NCI-H1417 treated with DMSO at 0.1 percent for 48 hours (cell line): ENCODE measurements around the gene OR10R2.
"Not testable (repeated sequence)": the region's sequence is repeated elsewhere in the genome, so short reads cannot be mapped to it uniquely, and the experiment has no call there.

Experiments used
- DNase-seq: peaks from one replicate; lab custom pipeline; 2025; lab: John Stamatoyannopoulos, UW

OR10R2 gene, protein sequence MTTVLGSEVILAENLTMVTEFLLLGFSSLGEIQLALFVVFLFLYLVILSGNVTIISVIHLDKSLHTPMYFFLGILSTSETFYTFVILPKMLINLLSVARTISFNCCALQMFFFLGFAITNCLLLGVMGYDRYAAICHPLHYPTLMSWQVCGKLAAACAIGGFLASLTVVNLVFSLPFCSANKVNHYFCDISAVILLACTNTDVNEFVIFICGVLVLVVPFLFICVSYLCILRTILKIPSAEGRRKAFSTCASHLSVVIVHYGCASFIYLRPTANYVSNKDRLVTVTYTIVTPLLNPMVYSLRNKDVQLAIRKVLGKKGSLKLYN

DNA sequence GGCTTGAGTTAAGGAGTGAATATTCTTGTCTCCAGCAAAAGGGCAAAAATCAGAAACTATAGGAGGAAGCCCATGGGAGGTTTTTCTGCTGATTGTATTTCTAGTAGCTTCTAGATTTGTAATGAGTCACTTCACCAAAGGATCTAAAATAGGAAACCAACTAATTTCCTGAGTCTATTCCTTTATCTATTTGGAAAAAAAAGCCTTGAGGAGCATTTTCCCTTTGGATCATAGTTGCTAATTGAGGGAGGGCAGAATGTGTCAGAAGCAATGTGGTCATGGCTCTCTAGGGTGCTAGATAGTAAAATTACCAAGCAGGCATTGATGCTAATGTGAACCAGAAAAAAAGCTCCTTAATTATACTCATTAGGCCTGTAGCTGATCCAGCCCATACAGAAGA lies at the start of gene OR10R2:
OR10R2 (plus strand) TSS at position 301 of the 400 bp plus-strand sequence. CDS start 106 bp downstream, outside the sequence.
- no peak for DNase-seq

DNA sequence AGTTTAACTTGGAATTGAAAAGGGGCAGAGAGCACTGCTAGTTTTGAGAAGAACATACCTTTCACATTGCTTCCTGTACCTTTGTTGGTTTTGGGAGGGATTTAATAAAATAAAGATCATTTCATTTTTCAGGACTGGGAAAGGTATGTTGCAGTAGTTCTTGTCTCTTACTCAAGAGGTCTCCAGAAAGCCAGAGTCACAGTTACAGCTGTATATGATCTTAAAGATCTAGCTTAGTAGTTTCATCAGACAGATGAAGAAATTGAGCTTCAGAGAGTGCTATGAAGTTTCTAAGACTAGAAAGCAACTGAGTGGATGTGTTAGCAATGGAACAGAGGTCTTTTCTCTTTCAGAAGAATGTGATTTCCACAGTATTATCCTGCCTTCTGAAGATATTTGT lies 47.0 kb upstream of the OR10R2 start:
- DNase-seq: no peak

DNA sequence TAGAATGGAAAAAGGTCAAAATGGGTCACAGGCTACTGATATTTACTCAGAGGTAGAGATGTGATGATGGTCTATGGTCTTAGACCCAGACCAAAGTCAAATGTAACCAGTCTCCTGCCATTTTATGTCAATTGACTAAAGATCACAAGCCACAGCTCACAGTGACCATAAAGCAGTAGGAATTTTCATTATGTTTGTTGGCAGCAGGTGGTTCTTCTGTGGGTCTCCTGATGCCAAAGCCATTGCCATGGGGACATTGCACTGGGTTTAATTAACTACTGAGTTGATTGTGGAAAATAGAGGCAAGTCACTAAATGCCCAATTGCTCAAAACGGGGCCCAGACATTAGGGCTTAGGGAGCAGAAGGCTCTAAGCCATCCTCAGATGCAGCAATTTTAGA lies 45.9 kb upstream of the OR10R2 start, which contains the start of gene OR10K2:
OR10K2 (minus strand) TSS at position 101 of the 400 bp plus-strand sequence. CDS start 5,371 bp downstream, outside the sequence.
- no peak for DNase-seq

DNA sequence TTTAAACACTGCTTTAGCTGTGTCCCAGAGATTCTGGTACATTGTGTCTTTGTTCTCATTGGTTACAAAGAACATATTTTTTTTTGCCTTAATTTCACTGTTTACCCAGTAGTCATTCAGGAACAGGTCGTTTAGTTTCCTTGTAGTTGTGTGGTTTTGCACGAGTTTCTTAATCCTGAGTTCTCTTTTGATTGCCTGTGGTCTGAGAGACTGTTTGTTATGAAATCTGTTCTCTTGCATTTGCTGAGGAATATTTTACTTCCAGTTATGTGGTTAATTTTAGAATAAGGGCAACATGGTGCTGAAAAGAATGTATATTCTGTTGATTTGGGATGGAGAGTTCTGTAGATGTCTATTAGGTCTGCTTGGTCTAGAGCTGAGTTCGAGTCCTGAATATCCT lies 41.9 kb upstream of the OR10R2 start:
- not testable (repeated sequence) for DNase-seq

DNA sequence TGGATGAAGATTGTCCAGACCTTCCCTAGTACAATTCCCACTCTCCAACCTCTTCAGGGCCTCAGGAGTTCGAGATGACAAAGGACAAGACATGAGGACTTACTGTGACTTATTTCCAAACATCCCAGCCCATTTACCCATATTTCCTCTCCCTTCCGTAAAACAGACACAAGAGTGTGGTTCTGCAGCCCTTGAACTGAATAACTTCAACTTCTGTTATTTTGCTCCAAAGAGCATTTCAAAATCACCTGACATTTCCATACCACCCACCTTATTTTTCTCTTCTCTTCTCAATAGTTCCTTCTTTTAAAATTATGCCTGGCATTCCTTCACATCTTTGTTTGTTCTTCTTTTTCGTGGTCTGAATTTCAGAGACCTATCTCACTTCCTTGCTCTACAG lies 37.3 kb upstream of the OR10R2 start:
- DNase-seq: no peak

DNA sequence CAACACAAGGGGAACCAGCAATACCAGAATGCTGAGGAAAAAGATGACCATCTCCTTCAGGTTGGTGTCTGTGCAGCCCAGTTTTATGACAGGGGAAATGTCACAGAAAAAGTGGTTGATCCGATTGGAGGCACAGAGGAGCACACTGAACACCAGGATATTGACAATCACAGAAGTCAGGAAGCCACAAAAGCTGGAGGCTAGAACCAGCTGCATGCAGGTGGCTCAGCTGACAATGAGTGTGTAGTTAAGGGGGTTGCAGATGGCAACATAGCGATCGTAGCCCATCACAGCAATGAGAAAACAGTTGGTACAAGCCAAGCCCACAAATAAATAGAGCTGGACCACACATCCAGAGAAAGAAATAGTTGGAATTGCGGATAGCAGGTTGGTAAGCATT lies 26.6 kb upstream of the OR10R2 start:
- DNase-seq: no peak

DNA sequence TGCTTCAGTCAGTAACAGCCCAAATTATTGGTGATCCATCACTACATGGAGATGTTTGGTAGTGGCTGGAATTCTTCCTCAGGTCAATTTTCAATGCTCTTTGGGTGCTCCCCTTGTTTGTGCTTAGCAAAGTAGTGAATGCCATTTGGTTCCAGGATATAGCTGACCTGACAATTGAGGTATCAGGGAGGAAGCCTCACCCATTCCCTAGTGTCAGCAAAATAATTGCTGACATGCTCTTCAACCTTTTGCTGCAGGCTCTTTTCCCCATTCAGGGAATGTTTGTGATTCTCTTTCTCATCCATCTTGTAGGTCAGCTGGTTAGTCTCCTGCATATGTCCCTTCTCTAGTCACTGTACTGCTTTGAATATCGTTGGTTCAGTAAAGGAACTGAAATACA lies 17.5 kb upstream of the OR10R2 start:
- no peak for DNase-seq

DNA sequence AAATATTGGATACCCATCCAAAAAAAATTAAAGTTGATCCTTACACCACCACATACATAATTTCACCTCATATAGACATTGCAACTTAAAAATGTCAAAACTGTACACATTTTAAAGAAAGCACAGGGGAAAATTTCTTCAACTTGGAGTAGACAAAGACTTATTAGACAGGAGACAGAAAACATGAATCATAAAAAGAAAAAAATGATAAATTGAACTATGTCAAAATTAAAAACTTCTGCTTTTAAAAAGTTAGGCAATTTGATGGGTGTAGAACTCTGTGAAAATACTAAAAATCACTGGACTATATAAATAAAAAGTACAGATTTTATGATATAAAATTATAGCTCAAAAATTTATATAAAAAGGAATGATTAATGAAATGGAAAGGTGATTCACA lies 14.8 kb upstream of the OR10R2 start:
- DNase-seq: no peak

DNA sequence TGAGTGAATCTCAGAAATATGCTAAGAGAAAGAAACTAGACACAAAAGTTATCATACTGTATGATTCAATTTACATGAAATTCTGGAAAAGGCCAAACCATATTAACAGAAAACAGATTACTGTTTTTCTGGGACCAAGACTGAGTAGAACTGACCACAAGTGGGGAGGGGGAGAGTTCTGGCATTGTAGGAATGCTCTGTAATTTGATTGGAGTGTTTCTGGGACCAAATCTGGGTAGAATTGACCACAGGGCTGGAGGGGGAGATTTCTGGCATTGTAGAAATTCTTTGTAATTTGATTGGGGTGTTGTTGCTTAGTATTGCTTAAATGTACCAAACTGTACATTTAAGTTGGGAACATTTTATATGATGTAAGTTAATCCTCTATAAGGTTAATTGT lies 13.8 kb upstream of the OR10R2 start:
- DNase-seq: no peak

DNA sequence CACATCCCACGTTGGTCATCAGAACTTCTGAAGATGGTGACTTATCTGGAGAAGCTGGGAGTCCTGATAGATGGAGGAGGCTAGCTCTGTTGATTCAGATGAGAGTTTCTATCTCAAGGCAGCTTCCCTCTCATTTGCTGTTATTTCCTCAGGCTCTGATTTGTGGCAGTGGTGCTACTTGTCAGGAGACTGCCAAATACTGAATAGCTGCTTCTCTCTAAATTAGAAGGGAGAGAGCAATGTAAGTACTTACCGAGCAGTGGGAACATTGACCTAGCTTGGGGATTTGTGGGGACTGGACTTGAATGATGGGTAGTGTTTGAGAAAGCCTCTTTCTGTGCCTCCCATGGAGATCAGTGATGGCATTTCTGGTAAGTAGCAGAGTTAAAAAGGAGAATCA lies 10.5 kb upstream of the OR10R2 start, which contains the start of gene OR10K1:
OR10K1 (plus strand) TSS at position 301 of the 400 bp plus-strand sequence. CDS start 3,728 bp downstream, outside the sequence.
- no peak for DNase-seq

DNA sequence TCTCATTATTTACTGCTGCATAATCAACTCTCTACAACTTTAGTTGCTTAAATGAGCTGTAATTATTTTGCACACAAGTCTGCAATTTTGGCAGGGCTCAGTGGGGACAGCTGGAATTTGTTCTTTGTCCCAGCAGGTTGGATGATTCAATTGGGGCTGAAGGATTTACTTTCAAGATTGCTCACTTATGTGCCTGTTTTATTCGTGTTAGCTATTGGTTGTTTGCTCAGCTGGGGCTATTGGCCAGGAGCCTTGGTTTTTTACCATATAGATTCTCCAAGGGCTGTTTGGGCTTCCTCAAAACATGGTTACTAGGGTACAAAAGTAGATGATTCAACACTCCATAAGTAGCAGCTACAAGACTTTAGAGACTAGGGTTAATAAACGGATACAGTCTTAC lies 13.4 kb downstream of the OR10R2 start:
- DNase-seq: no peak

DNA sequence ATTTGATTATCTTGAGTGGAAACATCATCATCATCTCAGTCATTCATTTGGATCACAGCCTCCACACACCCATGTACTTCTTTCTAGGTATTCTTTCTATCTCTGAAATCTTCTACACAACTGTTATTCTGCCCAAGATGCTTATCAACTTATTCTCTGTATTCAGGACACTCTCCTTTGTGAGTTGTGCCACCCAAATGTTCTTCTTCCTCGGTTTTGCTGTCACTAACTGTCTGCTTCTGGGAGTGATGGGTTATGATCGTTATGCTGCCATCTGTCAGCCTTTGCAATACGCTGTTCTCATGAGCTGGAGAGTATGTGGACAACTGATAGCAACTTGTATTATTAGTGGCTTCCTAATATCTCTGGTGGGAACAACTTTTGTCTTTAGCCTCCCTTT lies 19.3 kb downstream of the OR10R2 start:
- no peak for DNase-seq

DNA sequence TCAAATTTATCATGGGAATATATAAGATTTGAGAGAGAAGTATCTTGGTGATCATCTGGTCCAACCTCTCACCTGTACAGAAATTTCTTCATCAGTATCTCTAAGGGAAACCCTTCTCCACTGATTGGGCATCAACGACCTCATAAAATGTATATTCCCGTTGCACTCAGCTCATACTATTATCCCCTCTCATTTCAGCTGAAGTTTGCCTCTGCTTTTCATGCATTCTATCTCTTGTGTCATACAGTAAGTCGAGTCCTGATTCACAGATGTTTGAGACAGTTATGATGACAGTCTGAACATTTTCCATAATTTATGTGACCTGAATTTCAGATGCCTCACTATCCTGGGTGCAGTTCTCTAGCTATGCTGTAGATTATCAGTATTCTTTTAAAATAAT lies 21.0 kb downstream of the OR10R2 start:
- DNase-seq: no peak

DNA sequence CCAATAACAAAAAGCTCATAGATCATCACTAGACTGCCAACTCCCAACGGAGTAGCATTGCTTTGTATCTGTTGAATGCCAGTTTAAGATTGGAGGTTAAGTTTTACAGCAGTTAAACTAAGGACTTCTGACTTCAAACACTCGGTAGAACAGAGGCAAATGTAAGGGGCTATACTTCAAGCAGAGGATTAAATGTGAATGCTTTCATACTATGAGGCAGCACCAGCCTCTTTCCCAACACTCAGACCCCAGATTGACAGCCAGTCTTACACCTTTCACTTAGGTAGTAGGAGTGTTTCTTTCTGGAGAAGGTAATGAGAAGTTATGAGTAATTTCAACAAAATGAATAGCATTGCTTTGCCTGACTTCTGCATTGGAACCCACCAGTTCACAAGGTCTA lies 22.8 kb downstream of the OR10R2 start:
- no peak for DNase-seq

DNA sequence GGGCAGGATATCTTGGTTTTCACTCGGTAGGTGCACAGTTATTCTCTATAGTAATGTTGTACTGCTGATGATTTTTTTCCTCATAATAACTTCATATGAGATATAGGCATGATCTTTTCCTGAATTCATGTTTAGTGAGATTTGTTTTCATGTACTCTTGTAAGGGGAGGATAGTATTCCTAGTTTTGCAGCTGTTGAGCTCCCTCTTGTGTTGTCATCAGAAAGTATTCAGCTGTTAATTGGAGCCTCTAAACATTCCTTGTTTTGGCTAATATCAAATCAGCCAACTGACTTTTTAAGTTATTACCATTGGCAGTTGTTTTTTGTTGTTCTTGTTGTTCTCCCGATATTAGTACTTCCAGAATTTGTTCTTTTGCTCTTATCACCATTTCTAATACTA lies 24.4 kb downstream of the OR10R2 start:
- DNase-seq: no peak

DNA sequence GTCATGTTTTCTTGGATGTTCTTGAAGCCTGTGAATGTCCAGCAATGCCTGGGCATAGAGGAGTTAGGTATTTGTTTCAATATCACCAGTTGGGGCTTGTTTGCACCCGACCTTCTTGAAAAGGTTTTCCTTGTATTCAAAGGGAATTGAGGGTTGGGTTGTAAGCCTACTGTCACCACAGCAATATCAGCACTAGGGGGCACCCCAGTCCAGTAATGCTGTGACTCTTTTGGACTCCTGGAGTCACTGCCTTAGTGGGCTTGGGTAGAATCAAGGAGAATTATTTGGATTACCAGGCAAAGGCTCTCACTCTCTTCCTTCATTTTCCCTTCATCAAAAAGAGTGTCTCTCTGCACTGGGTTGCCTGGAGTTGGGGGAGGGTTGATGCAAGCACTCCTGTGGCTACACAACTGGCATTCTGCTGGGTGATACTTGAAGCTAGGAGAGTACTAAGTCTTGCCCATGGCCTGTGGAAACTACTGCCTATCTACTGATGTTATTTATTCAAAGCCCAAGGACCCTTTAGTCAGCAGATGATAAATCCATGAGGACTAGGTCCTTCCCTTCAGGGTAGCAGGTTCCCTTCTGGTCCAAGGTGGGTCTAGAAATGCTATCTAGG lies 34.5 kb downstream of the OR10R2 start:
- DNase-seq: no peak

DNA sequence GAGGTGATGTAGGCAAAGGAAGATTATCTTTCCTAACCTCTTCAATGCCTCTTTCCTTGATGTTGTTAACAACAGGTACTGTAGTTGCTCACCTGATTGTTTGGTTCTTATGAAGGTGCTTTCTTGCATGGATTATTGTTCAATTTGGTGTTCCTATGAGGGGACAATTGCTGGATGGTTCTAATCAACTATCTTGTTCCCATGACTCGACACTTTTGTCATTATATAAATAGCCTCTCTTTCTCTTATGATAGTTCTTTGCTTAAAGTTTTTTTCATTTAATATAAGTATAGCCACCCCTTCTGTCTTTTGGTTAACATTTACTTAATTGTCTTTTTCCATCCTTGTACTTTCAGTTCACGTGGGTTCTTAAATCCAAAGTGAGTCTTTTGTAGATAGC lies 35.5 kb downstream of the OR10R2 start:
- no peak for DNase-seq

DNA sequence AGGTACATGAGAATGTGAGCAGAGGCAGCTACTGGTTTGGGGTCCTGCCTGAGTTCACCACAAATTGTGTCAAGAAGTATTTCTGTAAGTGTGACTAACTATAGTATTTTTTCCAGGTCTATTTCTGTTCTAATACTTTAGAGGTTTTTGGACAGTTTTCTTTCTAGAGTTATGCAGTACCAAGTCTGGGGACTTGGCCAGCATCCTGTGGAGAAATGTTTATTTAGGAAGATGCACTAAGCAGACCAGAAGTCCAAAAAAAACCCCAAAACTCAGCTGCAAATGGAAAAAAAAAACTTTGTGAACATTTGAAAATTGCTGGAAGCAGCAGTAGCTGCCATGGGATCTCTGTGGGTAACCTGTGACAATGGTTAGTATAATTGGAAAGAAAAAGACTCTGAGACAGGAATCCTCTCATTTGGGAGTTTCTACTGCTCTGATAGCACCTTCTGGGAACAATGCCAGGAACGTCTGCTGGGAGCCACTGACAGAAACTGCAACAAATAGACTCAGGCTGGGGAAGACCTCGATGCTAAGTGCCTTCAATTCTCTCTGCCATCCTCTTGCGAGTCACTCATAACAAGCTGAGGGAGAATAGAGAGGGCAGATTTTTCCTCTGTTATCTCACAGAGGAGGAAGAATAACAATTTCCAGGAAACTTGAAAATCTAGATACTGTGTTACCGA lies 37.6 kb downstream of the OR10R2 start:
- DNase-seq: no peak

DNA sequence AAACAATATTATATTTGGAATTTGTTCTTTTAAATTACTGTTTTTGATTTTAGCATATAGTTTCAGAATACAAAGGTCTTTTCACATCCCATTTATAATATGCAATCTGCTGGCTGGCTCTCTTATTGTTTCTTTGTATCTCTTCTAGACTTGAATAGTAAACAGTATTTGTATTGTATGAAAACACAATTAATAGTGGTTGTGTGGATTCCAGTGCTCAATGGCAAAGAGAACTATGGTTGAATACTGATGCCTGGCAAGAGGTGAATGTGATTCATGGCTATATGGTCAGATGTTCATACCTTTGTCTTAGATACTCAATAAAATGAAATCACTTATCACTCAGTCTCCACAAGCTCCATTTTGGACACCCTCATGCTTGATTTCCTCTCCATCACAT lies 44.9 kb downstream of the OR10R2 start:
- no peak for DNase-seq

DNA sequence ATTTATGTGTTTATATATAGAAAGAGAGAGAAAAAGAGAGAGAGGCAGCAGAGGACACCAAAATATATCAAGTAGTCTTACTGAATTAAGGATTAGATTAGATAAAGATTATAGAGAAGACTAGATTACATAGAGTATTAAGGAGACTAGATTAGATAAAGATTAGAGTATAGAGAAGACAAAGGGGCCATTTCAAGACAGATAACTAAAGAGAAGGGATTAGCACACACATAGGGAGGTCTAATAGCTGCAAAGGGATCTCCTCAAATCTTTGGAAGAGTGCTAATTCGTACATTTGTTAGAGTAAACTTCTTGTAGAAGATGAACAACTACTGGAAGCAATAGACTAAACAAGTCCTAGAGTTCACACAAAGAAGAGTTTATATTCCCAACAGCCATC lies 48.0 kb downstream of the OR10R2 start:
- DNase-seq: no peak

DNA sequence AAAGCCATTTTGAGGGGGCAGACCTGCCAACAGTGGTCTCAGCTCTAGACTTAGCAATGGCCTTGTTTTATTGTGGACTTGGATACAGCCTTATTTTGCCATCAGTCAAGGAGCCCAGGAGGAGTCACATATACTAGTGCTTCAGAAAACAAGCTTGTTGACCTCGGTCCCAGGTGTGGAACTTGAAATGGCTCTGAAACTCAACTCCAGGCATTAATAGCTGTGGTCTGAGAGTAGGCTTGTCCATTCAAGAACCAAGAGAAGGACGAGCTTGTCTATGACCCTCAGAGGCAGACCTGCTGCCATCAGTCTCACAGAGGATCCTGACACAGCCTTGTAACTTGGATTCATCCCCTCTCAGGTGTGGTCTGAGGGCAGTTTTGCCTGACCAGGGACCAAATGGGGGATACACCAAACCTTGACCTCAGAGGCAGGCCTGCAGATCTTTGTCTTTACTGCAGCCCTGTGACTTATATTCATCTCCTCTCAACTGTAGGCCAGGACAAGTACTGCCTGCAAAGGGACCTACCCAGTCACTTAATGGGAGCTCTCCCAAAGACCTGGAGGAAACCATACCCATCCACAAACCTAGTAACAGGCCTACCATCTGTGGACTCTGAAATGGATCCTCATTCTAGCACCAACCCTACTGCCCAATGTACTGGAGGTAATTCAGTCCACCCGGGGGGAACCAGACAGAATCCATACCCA lies 49.1 kb downstream of the OR10R2 start:
- DNase-seq: no peak

DNA sequence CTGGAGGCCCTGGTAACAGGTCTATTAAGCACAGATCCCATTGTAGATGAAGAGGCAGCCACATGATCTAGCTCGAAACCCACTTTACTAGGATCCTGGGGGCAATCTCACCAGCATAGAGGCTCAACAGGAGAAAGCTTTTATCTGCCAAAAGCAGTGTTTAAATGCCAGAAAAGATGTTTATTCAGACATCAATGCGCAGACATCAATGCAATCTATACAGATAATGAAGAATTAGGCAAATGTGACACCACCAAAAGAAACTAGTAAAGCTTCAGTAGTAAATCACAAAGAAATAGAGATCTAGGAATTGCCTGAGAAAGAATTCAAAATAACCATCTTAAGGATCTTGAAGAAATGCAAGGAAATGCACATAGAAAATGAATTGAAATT lies 49.6 kb downstream of the OR10R2 start:
- no peak for DNase-seq
